ENCODE data around the gene ATXN1.
A peak's percentile ranks its signal among the peaks of the same experiment; 100 is the strongest.
"Not testable (repeated sequence)": the region's sequence is repeated elsewhere in the genome, so short reads cannot be mapped to it uniquely, and the experiment has no call there.

ATXN1 gene

GRCh38 chr6:16260602-16261001 is 500.7 kb downstream of the ATXN1 start:
- H3K4me1 ChIP-seq (ENCODE audit: control insufficient read depth in 2 of 2, insufficient read depth in 1 of 2, low read depth in 1 of 2, low read length in 2 of 2); H3K4ac ChIP-seq (ENCODE audit: low read length); H2AK5ac ChIP-seq (ENCODE audit: low read depth, low read length); H4K91ac ChIP-seq (ENCODE audit: low read depth, low read length, poor library complexity); H2BK5ac ChIP-seq (ENCODE audit: low read length); H3K4me3 ChIP-seq (ENCODE audit: low read length in 2 of 2); H3K27ac ChIP-seq (replicated peaks; ENCODE audit: low read length); H3K14ac ChIP-seq (ENCODE audit: low read length); H2AFZ ChIP-seq (ENCODE audit: low read length); H2BK120ac ChIP-seq (ENCODE audit: low read depth, low read length); H3K4me2 ChIP-seq (ENCODE audit: insufficient read depth, low read length, poor library complexity, severe bottlenecking); DNase-seq (ENCODE audit: low spot score); H3K9ac ChIP-seq (ENCODE audit: low read depth, low read length, poor library complexity); H3K27me3 ChIP-seq (ENCODE audit: control insufficient read depth in 3 of 3, insufficient read depth in 3 of 3, low read depth in 1 of 3, low read length in 3 of 3); H3K23ac ChIP-seq (ENCODE audit: low read depth, low read length, poor library complexity); H3K79me1 ChIP-seq (ENCODE audit: low read depth, low read length); H2BK15ac ChIP-seq (ENCODE audit: low read length); H3K36me3 ChIP-seq (replicated peaks in 1 of 2; ENCODE audit: control insufficient read depth in 2 of 2, insufficient read depth in 2 of 2, low read length in 2 of 2); H2BK12ac ChIP-seq (ENCODE audit: low read length); H4K8ac ChIP-seq (ENCODE audit: low read depth, low read length); H3K18ac ChIP-seq (ENCODE audit: low read length); H3K9me3 ChIP-seq (replicated peaks in 1 of 2; ENCODE audit: control insufficient read depth in 2 of 2, insufficient read depth in 1 of 2, low read depth in 1 of 2, low read length in 2 of 2): not testable (repeated sequence)
- WGBS, 2 donors (ENCODE audit: extremely low coverage in 2 of 2, insufficient read length in 2 of 2, insufficient replicate concordance in 1 of 2), result no CpG with 5 or more reads among the region's 9 CpGs

DNA sequence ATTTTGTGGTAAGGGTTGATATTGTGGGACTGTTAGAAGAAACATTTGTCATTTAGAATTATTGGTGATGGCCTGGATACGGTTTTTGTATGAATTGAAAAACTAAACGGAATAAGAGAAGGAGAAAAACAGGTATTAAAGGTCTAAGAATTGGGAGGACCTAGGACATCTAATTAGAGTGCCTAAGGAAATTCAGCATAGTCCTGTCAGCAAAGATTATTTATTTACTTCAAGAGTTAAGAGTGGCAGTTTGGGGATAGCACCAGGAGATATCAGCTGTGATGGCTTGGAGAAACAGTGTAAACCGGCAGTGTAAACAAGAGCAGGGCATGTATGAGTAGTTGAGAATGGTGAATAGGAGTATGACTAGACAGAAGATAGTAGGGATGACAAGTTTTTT is 501.7 kb downstream of the ATXN1 start:
- no CpG with 5 or more reads among the region's 3 CpGs for WGBS, 2 donors (ENCODE audit: extremely low coverage in 2 of 2, insufficient read length in 2 of 2, insufficient replicate concordance in 1 of 2)
- H3K79me1 ChIP-seq (ENCODE audit: low read depth, low read length); H2BK12ac ChIP-seq (ENCODE audit: low read length); H3K9me3 ChIP-seq (replicated peaks in 1 of 2; ENCODE audit: control insufficient read depth in 2 of 2, insufficient read depth in 1 of 2, low read depth in 1 of 2, low read length in 2 of 2); H3K36me3 ChIP-seq (replicated peaks in 1 of 2; ENCODE audit: control insufficient read depth in 2 of 2, insufficient read depth in 2 of 2, low read length in 2 of 2); H3K9ac ChIP-seq (ENCODE audit: low read depth, low read length, poor library complexity); DNase-seq (ENCODE audit: low spot score); H2BK5ac ChIP-seq (ENCODE audit: low read length); H3K4me3 ChIP-seq (ENCODE audit: low read length in 2 of 2); H3K27ac ChIP-seq (replicated peaks; ENCODE audit: low read length); H2AFZ ChIP-seq (ENCODE audit: low read length); H3K4me1 ChIP-seq (ENCODE audit: control insufficient read depth in 2 of 2, insufficient read depth in 1 of 2, low read depth in 1 of 2, low read length in 2 of 2); H3K27me3 ChIP-seq (ENCODE audit: control insufficient read depth in 3 of 3, insufficient read depth in 3 of 3, low read depth in 1 of 3, low read length in 3 of 3); H3K4me2 ChIP-seq (ENCODE audit: insufficient read depth, low read length, poor library complexity, severe bottlenecking); H4K8ac ChIP-seq (ENCODE audit: low read depth, low read length); H3K4ac ChIP-seq (ENCODE audit: low read length); H2BK120ac ChIP-seq (ENCODE audit: low read depth, low read length); H2BK15ac ChIP-seq (ENCODE audit: low read length); H4K91ac ChIP-seq (ENCODE audit: low read depth, low read length, poor library complexity); H3K23ac ChIP-seq (ENCODE audit: low read depth, low read length, poor library complexity); H2AK5ac ChIP-seq (ENCODE audit: low read depth, low read length); H3K14ac ChIP-seq (ENCODE audit: low read length); H3K18ac ChIP-seq (ENCODE audit: low read length): not testable (repeated sequence)

DNA sequence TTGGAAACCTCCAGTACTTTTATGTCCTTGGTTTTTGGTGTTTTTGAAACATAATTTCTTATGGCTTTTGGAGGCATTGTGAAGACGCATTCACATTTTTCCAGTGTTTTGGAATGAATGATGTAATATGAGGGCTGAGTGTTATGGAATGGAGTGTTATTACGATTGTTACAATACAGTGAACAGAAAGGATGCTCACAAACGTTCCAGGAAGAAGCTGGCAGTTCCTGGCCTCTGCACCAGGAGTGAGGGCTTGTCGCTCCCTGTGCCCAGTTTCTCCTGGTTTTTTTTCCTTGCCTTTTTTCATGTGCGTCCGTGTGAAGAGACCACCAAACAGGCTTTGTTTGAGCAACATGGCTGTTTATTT is 502.6 kb downstream of the ATXN1 start:
- no peak overlapping the region for H2AK5ac ChIP-seq (ENCODE audit: low read depth, low read length)
- no peak overlapping the region for H3K18ac ChIP-seq (ENCODE audit: low read length)
- H3K4me1 ChIP-seq (ENCODE audit: control insufficient read depth in 2 of 2, insufficient read depth in 1 of 2, low read depth in 1 of 2, low read length in 2 of 2), result peaks cover 2 to 5% of the 10 kb centered on the region in 2 donors
- H3K4me2 ChIP-seq (ENCODE audit: insufficient read depth, low read length, poor library complexity, severe bottlenecking), result no peak overlapping the region
- no peak overlapping the region for H2BK12ac ChIP-seq (ENCODE audit: low read length)
- H3K23ac ChIP-seq (ENCODE audit: low read depth, low read length, poor library complexity), result no peak overlapping the region
- peak overlapping the region; percentile 77 for H2AFZ ChIP-seq (ENCODE audit: low read length)
- no peak overlapping the region for H4K8ac ChIP-seq (ENCODE audit: low read depth, low read length)
- no peak overlapping the region for H3K9ac ChIP-seq (ENCODE audit: low read depth, low read length, poor library complexity)
- no peak overlapping the region for H3K4ac ChIP-seq (ENCODE audit: low read length)
- no peaks in the 10 kb centered on the region for H3K27me3 ChIP-seq (ENCODE audit: control insufficient read depth in 3 of 3, insufficient read depth in 3 of 3, low read depth in 1 of 3, low read length in 3 of 3)
- H4K91ac ChIP-seq (ENCODE audit: low read depth, low read length, poor library complexity), result no peak overlapping the region
- no peak overlapping the region for H3K4me3 ChIP-seq (ENCODE audit: low read length in 2 of 2)
- H3K9me3 ChIP-seq (replicated peaks in 1 of 2; ENCODE audit: control insufficient read depth in 2 of 2, insufficient read depth in 1 of 2, low read depth in 1 of 2, low read length in 2 of 2), result peaks cover 0 to 1% of the 10 kb centered on the region in 2 donors
- no peak overlapping the region for H3K27ac ChIP-seq (replicated peaks; ENCODE audit: low read length)
- H2BK15ac ChIP-seq (ENCODE audit: low read length), result no peak overlapping the region
- no peak for DNase-seq (ENCODE audit: low spot score)
- no peak overlapping the region for H3K14ac ChIP-seq (ENCODE audit: low read length)
- no peaks in the 10 kb centered on the region for H3K79me1 ChIP-seq (ENCODE audit: low read depth, low read length)
- no peak overlapping the region for H2BK120ac ChIP-seq (ENCODE audit: low read depth, low read length)
- H3K36me3 ChIP-seq (replicated peaks in 1 of 2; ENCODE audit: control insufficient read depth in 2 of 2, insufficient read depth in 2 of 2, low read length in 2 of 2), result no peaks in the 10 kb centered on the region
- no peak overlapping the region for H2BK5ac ChIP-seq (ENCODE audit: low read length)
- WGBS, 2 donors (ENCODE audit: extremely low coverage in 2 of 2, insufficient read length in 2 of 2, insufficient replicate concordance in 1 of 2), result no CpG with 5 or more reads among the region's 6 CpGs

DNA sequence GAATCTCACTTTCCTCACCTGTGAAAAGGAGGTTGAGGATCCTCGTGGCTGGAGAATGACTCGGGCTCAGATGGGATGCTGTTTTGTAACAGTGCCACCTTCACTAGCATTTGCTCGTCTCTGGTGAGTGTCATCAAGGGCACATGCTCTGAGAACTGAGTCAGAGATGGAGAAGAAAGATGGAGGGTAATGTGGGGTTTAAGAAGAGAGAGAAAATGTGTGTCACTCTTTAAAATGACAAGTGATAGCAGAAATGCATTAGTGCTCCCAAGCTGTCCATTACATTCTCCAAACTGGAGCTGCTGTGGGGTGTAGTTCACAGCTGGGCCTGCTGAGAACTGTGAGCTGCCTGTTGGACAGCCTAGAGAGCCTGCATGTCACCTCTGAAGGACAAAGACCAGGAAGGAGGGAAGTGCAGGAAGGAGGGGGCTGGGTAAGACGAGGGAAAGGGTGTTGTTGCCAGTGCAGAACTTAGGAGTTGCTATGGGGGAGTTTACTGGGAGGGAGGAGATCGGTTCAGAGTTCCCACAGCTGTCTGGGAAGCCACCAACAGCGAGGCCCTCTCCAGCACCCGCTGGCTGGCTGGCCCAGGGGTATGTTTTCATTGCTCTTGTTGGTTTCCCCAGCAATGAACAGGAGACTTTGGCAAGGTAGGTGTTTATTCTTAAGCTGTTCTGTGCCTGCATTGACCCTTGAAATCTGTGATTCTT is 503.1 kb downstream of the ATXN1 start:
- Histone ChIP-seq H3K27ac (replicated peaks; ENCODE audit: low read length) (no peak overlapping the region), H2BK5ac (ENCODE audit: low read length) (no peak overlapping the region), H2AFZ (ENCODE audit: low read length) (peak overlapping the region; percentile 77), H3K4me2 (ENCODE audit: insufficient read depth, low read length, poor library complexity, severe bottlenecking) (no peak overlapping the region), H2BK12ac (ENCODE audit: low read length) (no peak overlapping the region), H3K14ac (ENCODE audit: low read length) (no peak overlapping the region), H3K4ac (ENCODE audit: low read length) (no peak overlapping the region), H3K36me3 (replicated peaks in 1 of 2; ENCODE audit: control insufficient read depth in 2 of 2, insufficient read depth in 2 of 2, low read length in 2 of 2) (no peaks in the 10 kb centered on the region), H3K79me1 (ENCODE audit: low read depth, low read length) (no peaks in the 10 kb centered on the region), H3K4me3 (ENCODE audit: low read length in 2 of 2) (no peak overlapping the region), H2AK5ac (ENCODE audit: low read depth, low read length) (no peak overlapping the region), H3K27me3 (ENCODE audit: control insufficient read depth in 3 of 3, insufficient read depth in 3 of 3, low read depth in 1 of 3, low read length in 3 of 3) (no peaks in the 10 kb centered on the region), H3K4me1 (ENCODE audit: control insufficient read depth in 2 of 2, insufficient read depth in 1 of 2, low read depth in 1 of 2, low read length in 2 of 2) (peaks cover 2 to 5% of the 10 kb centered on the region in 2 donors), H2BK15ac (ENCODE audit: low read length) (no peak overlapping the region), H3K23ac (ENCODE audit: low read depth, low read length, poor library complexity) (no peak overlapping the region), H3K9me3 (replicated peaks in 1 of 2; ENCODE audit: control insufficient read depth in 2 of 2, insufficient read depth in 1 of 2, low read depth in 1 of 2, low read length in 2 of 2) (peaks cover 0 to 1% of the 10 kb centered on the region in 2 donors), H2BK120ac (ENCODE audit: low read depth, low read length) (no peak overlapping the region), H3K9ac (ENCODE audit: low read depth, low read length, poor library complexity) (no peak overlapping the region), H4K91ac (ENCODE audit: low read depth, low read length, poor library complexity) (no peak overlapping the region), H3K18ac (ENCODE audit: low read length) (peak overlapping the region; percentile 8), H4K8ac (ENCODE audit: low read depth, low read length) (no peak overlapping the region)
- WGBS, 2 donors (ENCODE audit: extremely low coverage in 2 of 2, insufficient read length in 2 of 2, insufficient replicate concordance in 1 of 2), result no CpG with 5 or more reads among the region's 7 CpGs
- no peak for DNase-seq (ENCODE audit: low spot score)
